GM12892 (cell line): ENCODE measurements around the gene COL26A1.

Experiments used
- DNase-seq: peaks from one replicate; pipeline ENCODE4 v3.0.0; 2011; ENCODE audit not compliant: insufficient read length
- FAIRE-seq: peaks from 2 replicates; lab custom pipeline; 2011; peaks lifted over from hg19 to GRCh38; lab: Jason Lieb, UNC
- POLR2A ChIP-seq: IDR thresholded peaks from 2 replicates; pipeline ENCODE4 v1.6.1; 2011; ENCODE audit warnings: low read depth, low read length, control low read depth
- POLR2AphosphoS5 ChIP-seq: IDR thresholded peaks from 2 replicates; pipeline ENCODE4 v1.6.1; 2011; ENCODE audit warnings: low read depth, low read length, control low read depth
- TAF1 ChIP-seq: IDR thresholded peaks from 2 replicates; pipeline ENCODE4 v1.6.1; 2011; ENCODE audit warnings: low read depth, mild to moderate bottlenecking, control low read depth, low read length, borderline replicate concordance

The COL26A1 gene

GRCh38 chr7:101377189-101377736, 14.6 kb downstream of the COL26A1 start:
- DNase-seq (no peak), FAIRE-seq (no peak)
- TF ChIP-seq TAF1: no peak
- TF ChIP-seq POLR2AphosphoS5: no peak
- TF ChIP-seq POLR2A: no peak

GRCh38 chr7:101378751-101379174, 16.1 kb downstream of the COL26A1 start:
- FAIRE-seq (no peak), DNase-seq (no peak)
- no peak for TF ChIP-seq POLR2A
- no peak for TF ChIP-seq TAF1
- no peak for TF ChIP-seq POLR2AphosphoS5

GRCh38 chr7:101379302-101379701, 16.6 kb downstream of the COL26A1 start:
- no peak for TF ChIP-seq POLR2A
- TF ChIP-seq POLR2AphosphoS5: no peak
- no peak for TF ChIP-seq TAF1
- FAIRE-seq (no peak), DNase-seq (no peak)

- DNase-seq: no peak
These were observed 19.0 kb downstream of the COL26A1 start for GRCh38 chr7:101381549-101382111.

GRCh38 chr7:101382937-101383336, 20.3 kb downstream of the COL26A1 start:
- TF ChIP-seq POLR2AphosphoS5: no peak
- no peak for TF ChIP-seq TAF1
- TF ChIP-seq POLR2A: no peak
- DNase-seq (no peak), FAIRE-seq (no peak)

More at GRCh38 chr7:101381549-101382111, 19.0 kb downstream of the COL26A1 start:
- no peak for FAIRE-seq
- TF ChIP-seq POLR2A (no peak), POLR2AphosphoS5 (no peak), TAF1 (no peak)

- TF ChIP-seq POLR2A (no peak), TAF1 (no peak), POLR2AphosphoS5 (no peak)
- FAIRE-seq (no peak), DNase-seq (no peak)
These were observed 23.5 kb downstream of the COL26A1 start for GRCh38 chr7:101386177-101386557.

- no peak for FAIRE-seq
- no peak for DNase-seq
- no peak for TF ChIP-seq POLR2AphosphoS5
- TF ChIP-seq TAF1: no peak
- TF ChIP-seq POLR2A: no peak
These were observed 24.0 kb downstream of the COL26A1 start for GRCh38 chr7:101386558-101387231.

- TF ChIP-seq TAF1: no peak
- 0 out of 2 replicates have a peak, but pooled peaks have one; percentile 18 for TF ChIP-seq POLR2A
- FAIRE-seq (peak; percentile 87), DNase-seq (peak; percentile 59)
These were observed 28.2 kb downstream of the COL26A1 start for GRCh38 chr7:101390901-101391301.

- TF ChIP-seq TAF1 (no peak), POLR2AphosphoS5 (no peak), POLR2A (no peak)
These were observed 29.3 kb downstream of the COL26A1 start for GRCh38 chr7:101391991-101392390.

GRCh38 chr7:101393865-101394264, 31.2 kb downstream of the COL26A1 start:
- FAIRE-seq: no peak
- TF ChIP-seq POLR2A (no peak), TAF1 (no peak), POLR2AphosphoS5 (no peak)
- DNase-seq: no peak

More at GRCh38 chr7:101391991-101392390, 29.3 kb downstream of the COL26A1 start:
- DNase-seq (no peak), FAIRE-seq (no peak)

- FAIRE-seq (no peak), DNase-seq (no peak)
- TF ChIP-seq POLR2A: no peak
These were observed 32.7 kb downstream of the COL26A1 start for GRCh38 chr7:101395376-101395775.

GRCh38 chr7:101397243-101397642, 34.6 kb downstream of the COL26A1 start:
- FAIRE-seq (no peak), DNase-seq (no peak)
- no peak for TF ChIP-seq POLR2AphosphoS5
- TF ChIP-seq POLR2A: no peak
- no peak for TF ChIP-seq TAF1
